ENCODE measurements around the gene NSG1. TPM values are rescaled to one million over a fixed set of nuclear protein-coding genes. Genes with fewer than 3 reads are reported as not detected.
"Not testable (repeated sequence)": the region's sequence is repeated elsewhere in the genome, so short reads cannot be mapped to it uniquely, and the experiment has no call there.

NSG1 gene
- total RNA-seq, 1 experiment from 2014 or later, result 1.3 TPM

DNA sequence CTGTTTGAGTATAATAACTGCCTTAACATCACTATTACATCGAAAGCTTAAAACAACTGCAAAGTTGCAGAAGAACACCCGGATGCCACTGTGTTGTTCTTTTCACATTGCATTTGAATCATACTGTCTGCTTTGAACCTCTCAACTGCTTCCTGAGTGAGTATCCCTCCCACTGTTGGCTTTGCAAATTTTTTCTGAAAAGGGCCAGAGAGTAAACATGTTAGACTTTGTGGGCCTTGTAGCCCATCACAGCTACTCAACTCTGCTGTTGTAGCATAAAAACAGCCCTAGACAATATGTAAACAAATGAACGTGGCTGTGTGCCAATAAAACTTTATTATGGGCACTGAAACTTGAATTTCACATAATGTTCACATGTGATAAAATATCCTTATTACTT lies 76.1 kb downstream of the NSG1 start:
- POLR2A ChIA-PET (ENCODE audit: low non-redundant PET), result no interaction called here
- no peaks in the 10 kb centered on the region for H3K36me3 ChIP-seq (ENCODE audit: insufficient read depth, low read length, poor library complexity, severe bottlenecking)
- CTCF ChIA-PET, result no interaction called here
- BruUV-seq (replicated peaks), result no TSS peak
- DNase-seq (ENCODE audit: low spot score), result no peak
- no peak overlapping the region for H3K4me3 ChIP-seq (ENCODE audit: low read depth, low read length, poor library complexity, severe bottlenecking)
- H3K27me3 ChIP-seq (replicated peaks; ENCODE audit: insufficient read depth, low read depth, low read length, poor library complexity), result no peaks in the 10 kb centered on the region
- no peaks in the 10 kb centered on the region for H3K9me3 ChIP-seq (ENCODE audit: low read depth, low read length, poor library complexity, severe bottlenecking)
- no peak overlapping the region for H3K27ac ChIP-seq (ENCODE audit: low read depth, low read length, poor library complexity, severe bottlenecking)
- H3K4me1 ChIP-seq (ENCODE audit: insufficient read depth, low read length, poor library complexity, severe bottlenecking), result no peaks in the 10 kb centered on the region
- no peak for TF ChIP-seq EZH2 (IDR thresholded peaks at IDR 0.05; ENCODE audit: borderline replicate concordance, low read depth, low read length, poor library complexity, severe bottlenecking)
- TF ChIP-seq, protein P1, sequence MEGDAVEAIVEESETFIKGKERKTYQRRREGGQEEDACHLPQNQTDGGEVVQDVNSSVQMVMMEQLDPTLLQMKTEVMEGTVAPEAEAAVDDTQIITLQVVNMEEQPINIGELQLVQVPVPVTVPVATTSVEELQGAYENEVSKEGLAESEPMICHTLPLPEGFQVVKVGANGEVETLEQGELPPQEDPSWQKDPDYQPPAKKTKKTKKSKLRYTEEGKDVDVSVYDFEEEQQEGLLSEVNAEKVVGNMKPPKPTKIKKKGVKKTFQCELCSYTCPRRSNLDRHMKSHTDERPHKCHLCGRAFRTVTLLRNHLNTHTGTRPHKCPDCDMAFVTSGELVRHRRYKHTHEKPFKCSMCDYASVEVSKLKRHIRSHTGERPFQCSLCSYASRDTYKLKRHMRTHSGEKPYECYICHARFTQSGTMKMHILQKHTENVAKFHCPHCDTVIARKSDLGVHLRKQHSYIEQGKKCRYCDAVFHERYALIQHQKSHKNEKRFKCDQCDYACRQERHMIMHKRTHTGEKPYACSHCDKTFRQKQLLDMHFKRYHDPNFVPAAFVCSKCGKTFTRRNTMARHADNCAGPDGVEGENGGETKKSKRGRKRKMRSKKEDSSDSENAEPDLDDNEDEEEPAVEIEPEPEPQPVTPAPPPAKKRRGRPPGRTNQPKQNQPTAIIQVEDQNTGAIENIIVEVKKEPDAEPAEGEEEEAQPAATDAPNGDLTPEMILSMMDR (conservative IDR thresholded peaks at IDR 0.05; ENCODE audit: low read depth, low read length), result no peak
- intact Hi-C loops (cut with micrococcal nuclease; ENCODE audit: unreplicated experiment), result no loop called here

DNA sequence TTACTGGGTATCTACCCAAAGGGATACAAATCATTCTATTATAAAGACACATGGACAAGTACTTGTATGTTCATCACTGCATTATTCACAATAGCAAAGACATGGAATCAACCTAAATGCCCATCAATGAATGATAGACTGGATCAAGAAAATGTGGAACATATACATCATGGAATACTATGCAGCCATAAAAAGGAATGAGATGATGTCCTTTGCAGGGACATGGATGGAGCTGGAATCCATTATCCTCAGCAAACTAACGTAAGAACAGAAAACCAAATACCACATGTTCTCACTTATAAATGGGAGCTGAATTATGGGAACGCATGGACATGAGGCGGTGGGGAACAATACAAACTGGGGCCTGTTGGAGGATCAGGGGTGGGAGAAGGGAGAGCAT lies 78.3 kb downstream of the NSG1 start:
- H3K9me3 ChIP-seq (ENCODE audit: low read depth, low read length, poor library complexity, severe bottlenecking); H3K36me3 ChIP-seq (ENCODE audit: insufficient read depth, low read length, poor library complexity, severe bottlenecking); DNase-seq (ENCODE audit: low spot score); H3K4me1 ChIP-seq (ENCODE audit: insufficient read depth, low read length, poor library complexity, severe bottlenecking); H3K27me3 ChIP-seq (replicated peaks; ENCODE audit: insufficient read depth, low read depth, low read length, poor library complexity); intact Hi-C loops (cut with micrococcal nuclease; ENCODE audit: unreplicated experiment); H3K4me3 ChIP-seq (ENCODE audit: low read depth, low read length, poor library complexity, severe bottlenecking); POLR2A ChIA-PET (ENCODE audit: low non-redundant PET); BruUV-seq (replicated peaks); H3K27ac ChIP-seq (ENCODE audit: low read depth, low read length, poor library complexity, severe bottlenecking): not testable (repeated sequence)
- CTCF ChIA-PET, result interaction anchor here (0.7 kb wide), 1 partner anchor 155 kb away, joined by 8 read pairs; no protein-coding TSS in a partner anchor

Other genes starting within 250 kb of the NSG1 start
- not detected in 2 replicates for gene OTOP1, start 160.2 kb upstream of the NSG1 start, total RNA-seq (2021)
- gene TMEM128, start 138.9 kb upstream of the NSG1 start, total RNA-seq (2021), result 16.6 and 19.8 TPM in 2 replicates
- 38.3 and 49.3 TPM in 2 replicates for gene LYAR, start 96.9 kb upstream of the NSG1 start, total RNA-seq (2021)
- 6.6 and 6.8 TPM in 2 replicates for gene ZBTB49, start 96.9 kb upstream of the NSG1 start, total RNA-seq (2021)
- 31.0 and 34.3 TPM in 2 replicates for gene STX18, start 154.9 kb downstream of the NSG1 start, total RNA-seq (2021)

Measured in A673 (cell line).